ENCODE measurements around the gene VAMP4. TPM values are rescaled to one million over a fixed set of nuclear protein-coding genes. Genes with fewer than 3 reads are reported as not detected.

VAMP4 gene
- total RNA-seq, 1 experiment from 2014 or later: 9.3 TPM

- H3K27me3 ChIP-seq: no peaks in the 10 kb centered on the region
- no peaks in the 10 kb centered on the region for H3K9me3 ChIP-seq (replicated peaks)
- peaks cover 4% of the 10 kb centered on the region for H3K4me1 ChIP-seq
- no peaks in the 10 kb centered on the region for H3K36me3 ChIP-seq
- no peak overlapping the region for H3K27ac ChIP-seq
- DNase-seq: no peak
- no peak overlapping the region; the same call in 1 of the 2 replicates for H3K4me3 ChIP-seq
Observed at GRCh38 chr1:171655746-171656116, 86.1 kb downstream of the VAMP4 start.

DNA sequence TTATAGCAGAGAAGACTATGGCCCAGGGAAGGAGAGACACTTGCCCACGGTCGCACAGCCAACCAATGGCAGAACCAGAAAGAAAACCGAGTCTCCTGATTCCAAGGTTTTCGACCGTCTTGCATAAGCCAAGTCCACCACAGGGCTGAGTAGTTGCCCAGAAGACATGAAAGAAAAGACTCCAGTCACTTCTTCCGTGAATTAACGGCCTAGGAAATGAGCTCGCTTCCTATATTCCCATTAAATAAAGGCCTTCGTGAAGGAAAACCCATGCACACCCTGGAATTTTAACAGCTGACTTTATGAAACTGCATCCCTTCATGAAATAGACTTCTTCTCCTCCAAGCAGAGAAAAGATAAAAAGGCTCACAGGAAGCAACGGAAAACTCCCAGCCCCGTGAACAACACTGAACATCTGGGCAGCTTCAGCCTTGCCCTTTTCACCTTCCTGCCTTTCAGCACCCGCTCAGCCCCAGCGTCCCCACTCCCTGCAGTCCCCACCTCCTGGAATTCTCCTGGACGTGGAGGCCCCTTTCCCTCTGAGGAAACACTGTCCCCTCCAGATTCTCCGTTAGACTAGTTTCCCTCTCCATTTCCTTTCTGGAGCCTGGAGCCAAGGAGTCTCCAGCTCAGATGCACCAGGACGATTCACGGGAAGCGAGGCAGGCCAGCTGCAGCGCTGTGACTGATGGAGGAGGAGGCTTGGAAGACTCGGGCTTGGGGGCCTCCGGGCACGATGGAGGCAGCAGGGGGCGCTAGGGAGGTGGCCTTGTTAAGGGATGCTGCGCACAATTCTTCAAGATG is 86.7 kb downstream of the VAMP4 start:
- no peaks in the 10 kb centered on the region for H3K27me3 ChIP-seq
- peak overlapping the region; percentile 45 for H3K4me3 ChIP-seq
- DNase-seq: peak; percentile 70 to 81
- H3K36me3 ChIP-seq: no peaks in the 10 kb centered on the region
- no peak overlapping the region; the same call in 1 of the 2 replicates for H3K27ac ChIP-seq
- no peaks in the 10 kb centered on the region for H3K9me3 ChIP-seq (replicated peaks)
- H3K4me1 ChIP-seq: peaks cover 4% of the 10 kb centered on the region

DNA sequence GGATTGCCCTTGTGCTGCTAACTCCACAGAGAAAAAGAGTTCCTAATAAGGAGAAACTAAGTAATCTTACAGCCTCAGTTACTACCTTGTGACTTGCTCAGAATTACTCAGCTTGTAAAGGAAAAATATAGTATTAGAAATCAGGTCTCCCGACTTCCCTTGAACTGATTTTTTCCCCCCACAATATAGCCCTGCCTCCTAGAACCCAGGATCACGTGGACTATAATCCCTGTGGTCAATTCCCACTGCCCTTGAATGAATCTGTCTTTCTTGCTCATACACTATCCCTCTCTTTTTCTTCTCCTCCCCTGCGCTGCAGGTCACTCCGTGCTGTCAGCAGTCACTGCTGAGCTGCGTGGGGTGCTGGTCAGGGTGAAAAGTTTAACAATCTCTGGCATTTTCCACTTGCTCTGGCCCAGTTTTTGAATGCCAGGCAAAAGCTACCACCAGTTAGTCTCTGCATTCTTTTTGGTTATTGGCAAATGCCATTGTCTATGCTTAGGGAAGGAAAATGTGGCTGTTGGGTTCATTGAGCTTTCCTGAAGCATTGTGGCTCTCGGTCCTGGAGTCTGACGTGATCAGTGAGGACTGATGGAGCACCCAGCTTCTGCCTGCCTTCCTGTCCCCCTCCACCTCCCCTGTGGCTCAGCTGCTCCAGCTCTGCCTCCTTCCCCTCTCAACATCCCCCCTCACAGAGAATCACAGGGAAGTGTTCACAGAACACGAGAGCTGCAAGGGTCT is 87.5 kb downstream of the VAMP4 start:
- DNase-seq: peak in 1 of 2 experiments; percentile 41
- H3K4me1 ChIP-seq: peaks cover 4% of the 10 kb centered on the region
- no peaks in the 10 kb centered on the region for H3K9me3 ChIP-seq (replicated peaks)
- H3K27me3 ChIP-seq: no peaks in the 10 kb centered on the region
- no peak overlapping the region for H3K27ac ChIP-seq
- H3K4me3 ChIP-seq: peak overlapping the region; percentile 45
- H3K36me3 ChIP-seq: no peaks in the 10 kb centered on the region

GRCh38 chr1:171653796-171654195 is 88.1 kb downstream of the VAMP4 start:
- no peak for DNase-seq
- Histone ChIP-seq H3K4me3 (peak overlapping the region; percentile 45), H3K36me3 (no peaks in the 10 kb centered on the region), H3K27ac (no peak overlapping the region), H3K9me3 (replicated peaks) (no peaks in the 10 kb centered on the region), H3K4me1 (peaks cover 4% of the 10 kb centered on the region), H3K27me3 (no peaks in the 10 kb centered on the region)

- no peak for DNase-seq
- Histone ChIP-seq H3K9me3 (replicated peaks) (no peaks in the 10 kb centered on the region), H3K27me3 (no peaks in the 10 kb centered on the region), H3K27ac (no peak within 1 kb of the TSS), H3K36me3 (no peaks in the 10 kb centered on the region), H3K4me1 (peaks cover 4% of the 10 kb centered on the region), H3K4me3 (no peak within 1 kb of the TSS)
Observed at GRCh38 chr1:171652234-171652822, 89.5 kb downstream of the VAMP4 start, which contains the start of gene MYOC. MYOC (minus strand) TSS chr1:171652688; CDS start chr1:171652611, 77 bp downstream.

Other genes with a start within 250 kb of the VAMP4 start
- not detected in 2 replicates for gene MYOCOS, start 119.8 kb downstream of the VAMP4 start, total RNA-seq (2014; rRNA removed; shearing (Covaris generic))
- not detected in 2 replicates for gene MYOC, start 89.4 kb downstream of the VAMP4 start, total RNA-seq (2014; rRNA removed; shearing (Covaris generic))
- gene METTL13, start 39.6 kb upstream of the VAMP4 start, total RNA-seq (2014; rRNA removed; shearing (Covaris generic)): 29.0 and 29.2 TPM in 2 replicates
- gene DNM3, start 99.4 kb upstream of the VAMP4 start, total RNA-seq (2014; rRNA removed; shearing (Covaris generic)): 12.1 and 13.7 TPM in 2 replicates